Activated CD4-positive, alpha-beta memory T cell treated with anti-CD3 and anti-CD28 coated beads for 36 hours (primary cell): ENCODE data around the gene ISL2. TPM values are rescaled to one million over a fixed set of nuclear protein-coding genes. Genes with fewer than 3 reads are reported as not detected.

Experiments used
- CTCF ChIA-PET: fragments of 350-600 bp; sonication (Branson Sonifier 250); formaldehyde crosslinking; loops from one replicate; lab custom pipeline; 2021; ENCODE audit warnings: antibody characterized with exemption, inconsistent platforms; lab: Charles Lee
- POLR2A ChIA-PET: fragments of 350-600 bp; sonication (Branson Sonifier 250); formaldehyde crosslinking; loops from one replicate; lab custom pipeline; 2021; ENCODE audit warnings: antibody characterized with exemption; lab: Charles Lee
- DNase-seq: peaks from one replicate; pipeline ENCODE4 v3.0.0-alpha.2; 2020
- H3K27ac Mint-ChIP-seq: one replicate; pipeline ENCODE4 v1.8.0; 2021; ENCODE audit warnings: mixed read lengths
- H3K27me3 Mint-ChIP-seq: one replicate; pipeline ENCODE4 v1.8.0; 2021; ENCODE audit warnings: mixed read lengths
- H3K36me3 Mint-ChIP-seq: one replicate; pipeline ENCODE4 v1.8.0; 2021; ENCODE audit warnings: mixed read lengths
- H3K4me1 Mint-ChIP-seq: one replicate; pipeline ENCODE4 v1.8.0; 2021; ENCODE audit warnings: low read depth, mixed read lengths
- H3K4me3 Mint-ChIP-seq: one replicate; pipeline ENCODE4 v1.8.0; 2021; ENCODE audit warnings: mild to moderate bottlenecking, mixed read lengths
- H3K9me3 Mint-ChIP-seq: one replicate; pipeline ENCODE4 v1.8.0; 2021; ENCODE audit warnings: mixed read lengths
- intact Hi-C: fragments of 100-400 bp; cut with micrococcal nuclease; formaldehyde crosslinking; loops from one replicate; pipeline ENCODE4 v1.15.1; 2023
- total RNA-seq, 2 experiments: library from RNA; stranded (reverse); gene quantifications; one replicate each; pipeline ENCODE4 v1.2.3, GENCODE V29; 2021

ISL2 gene
- total RNA-seq, 2 experiments from 2014 or later, result 0.15 to 0.19 TPM

DNA sequence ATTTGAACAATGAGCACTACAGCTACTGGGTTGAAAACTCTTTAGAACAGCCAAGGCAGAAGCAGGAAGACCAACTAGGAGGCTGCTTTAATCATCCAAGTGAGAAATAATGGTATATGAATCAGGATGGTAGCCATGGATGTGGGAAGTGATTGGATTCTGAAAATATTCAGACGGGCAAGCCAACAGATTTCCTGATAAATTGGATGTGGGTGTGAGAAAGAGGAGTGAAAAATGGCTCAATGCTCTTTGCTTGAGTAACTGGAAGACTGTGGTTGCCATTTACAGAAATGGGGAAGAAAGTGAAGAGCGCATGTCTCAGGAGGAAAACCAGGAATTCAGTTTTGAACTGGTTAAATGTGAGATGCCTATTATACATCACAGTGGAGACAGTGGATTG lies 50.4 kb downstream of the ISL2 start:
- Mint-ChIP-seq H3K27me3 (no peaks in the 10 kb centered on the region), H3K4me1 (peaks cover 8% of the 10 kb centered on the region), H3K4me3 (no peak overlapping the region), H3K36me3 (peaks cover 3% of the 10 kb centered on the region), H3K27ac (no peak overlapping the region), H3K9me3 (no peaks in the 10 kb centered on the region)
- ChIA-PET POLR2A (no interaction called here), CTCF (no interaction called here)
- intact Hi-C loops, result no loop called here
- no peak for DNase-seq

DNA sequence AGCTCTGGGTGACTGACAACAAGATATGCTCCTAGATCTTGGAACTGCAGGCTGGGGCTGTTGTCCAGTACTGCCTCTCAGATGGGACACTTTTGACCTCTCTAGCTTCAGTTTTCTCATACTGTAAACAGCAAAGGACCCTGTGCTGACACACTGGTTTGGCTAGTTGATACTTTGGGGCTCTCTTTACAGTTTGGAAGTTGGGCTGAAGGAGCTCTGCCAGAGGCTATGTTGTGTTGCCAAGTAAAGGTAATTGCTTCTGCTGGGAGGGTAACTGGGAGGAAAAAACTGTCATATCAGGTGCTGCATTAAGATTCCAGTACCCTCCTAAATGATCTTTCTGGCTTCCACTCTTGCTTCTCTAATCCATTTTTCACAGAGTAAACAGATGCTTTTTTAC lies 54.0 kb downstream of the ISL2 start:
- intact Hi-C loops, result no loop called here
- no peaks in the 10 kb centered on the region for H3K27me3 Mint-ChIP-seq
- peaks cover 3% of the 10 kb centered on the region for H3K36me3 Mint-ChIP-seq
- H3K4me1 Mint-ChIP-seq, result no peaks in the 10 kb centered on the region
- ChIA-PET POLR2A (no interaction called here), CTCF (no interaction called here)
- no peak overlapping the region for H3K4me3 Mint-ChIP-seq
- no peak overlapping the region for H3K27ac Mint-ChIP-seq
- DNase-seq, result no peak
- H3K9me3 Mint-ChIP-seq, result no peaks in the 10 kb centered on the region

- POLR2A ChIA-PET, result no interaction called here
- intact Hi-C loops, result no loop called here
- CTCF ChIA-PET, result no interaction called here
- no peaks in the 10 kb centered on the region for H3K9me3 Mint-ChIP-seq
- H3K27me3 Mint-ChIP-seq, result no peaks in the 10 kb centered on the region
- H3K4me1 Mint-ChIP-seq, result no peaks in the 10 kb centered on the region
- no peak overlapping the region for H3K27ac Mint-ChIP-seq
- DNase-seq, result no peak
- H3K36me3 Mint-ChIP-seq, result peaks cover 3% of the 10 kb centered on the region
- no peak overlapping the region for H3K4me3 Mint-ChIP-seq
These were observed 54.7 kb downstream of the ISL2 start for GRCh38 chr15:76391309-76391708.

DNA sequence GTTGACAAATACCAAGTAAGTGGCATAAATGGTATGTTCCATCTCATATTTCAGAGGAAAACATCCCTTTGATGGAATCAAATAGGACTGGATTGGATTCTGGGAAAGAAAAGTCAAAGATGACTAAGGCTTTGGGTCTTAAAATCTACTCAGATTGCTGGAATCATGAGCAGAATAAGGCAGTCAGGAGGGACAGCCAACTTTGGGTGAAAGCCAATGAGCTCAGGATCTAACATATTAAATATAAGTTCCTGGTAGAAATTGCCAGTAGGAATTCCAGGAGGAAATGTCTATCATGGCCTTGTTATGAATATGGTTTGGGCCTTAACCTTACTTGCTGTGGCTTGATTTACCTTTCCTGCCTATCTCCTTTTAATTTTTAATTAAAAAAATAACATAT lies 55.3 kb downstream of the ISL2 start:
- H3K27me3 Mint-ChIP-seq, result no peaks in the 10 kb centered on the region
- peaks cover 3% of the 10 kb centered on the region for H3K36me3 Mint-ChIP-seq
- intact Hi-C loops, result no loop called here
- CTCF ChIA-PET, result no interaction called here
- no peaks in the 10 kb centered on the region for H3K4me1 Mint-ChIP-seq
- H3K27ac Mint-ChIP-seq, result no peak overlapping the region
- POLR2A ChIA-PET, result no interaction called here
- DNase-seq, result no peak
- no peaks in the 10 kb centered on the region for H3K9me3 Mint-ChIP-seq
- no peak overlapping the region for H3K4me3 Mint-ChIP-seq

Other genes starting within 250 kb of the ISL2 start
- gene ETFA, start 25.3 kb upstream of the ISL2 start, total RNA-seq, result 100 to 1,000 TPM; 169 to 173 TPM